ENCODE measurements around the gene BSN. TPM values are rescaled to one million over a fixed set of nuclear protein-coding genes. Genes with fewer than 3 reads are reported as not detected.

BSN gene
- total RNA-seq, 2 donors from 2014 or later, result 0.39 to 0.59 TPM

DNA sequence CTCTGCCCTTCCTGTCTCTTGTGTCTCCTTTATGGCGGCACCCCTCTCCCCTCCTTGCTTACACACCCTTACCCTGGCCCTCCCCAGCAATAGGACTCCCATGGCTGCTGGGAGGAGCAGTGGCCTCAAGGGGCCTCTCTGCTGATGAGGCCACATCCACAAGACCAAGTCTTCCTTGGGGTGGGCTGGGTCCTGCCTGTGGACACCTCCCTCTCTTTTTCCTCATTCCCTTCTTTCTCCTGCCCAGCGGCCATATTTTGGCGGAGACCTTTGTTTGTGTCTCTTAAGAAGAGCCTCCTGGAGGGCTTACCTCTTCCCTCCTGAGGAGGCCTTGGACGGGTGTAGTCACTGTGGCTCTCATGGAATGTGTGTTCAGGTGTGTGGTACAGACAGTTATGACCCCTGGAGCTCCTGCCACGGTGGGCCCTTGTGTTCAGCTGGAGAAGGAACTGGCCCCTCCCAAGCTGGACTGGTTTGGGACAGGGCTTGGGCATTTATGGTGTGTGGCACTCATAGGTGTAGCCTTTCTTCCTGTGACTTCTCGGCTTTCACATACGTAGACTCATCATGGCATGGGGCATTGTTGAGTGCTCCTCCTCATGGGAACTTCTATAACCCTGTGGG lies 63.2 kb downstream of the BSN start:
- DNase-seq (ENCODE audit: low spot score) (no peak), ATAC-seq (no peak)
- H3K4me3 Mint-ChIP-seq, result no peak overlapping the region
- H3K4me1 Mint-ChIP-seq (ENCODE audit: low read depth in 2 of 2), result no peaks in the 10 kb centered on the region
- H3K27me3 Mint-ChIP-seq, result peaks cover 14 to 24% of the 10 kb centered on the region in 2 donors
- H3K9me3 Mint-ChIP-seq, result no peaks in the 10 kb centered on the region
- H3K36me3 Mint-ChIP-seq, result no peaks in the 10 kb centered on the region
- no peak overlapping the region for H3K27ac Mint-ChIP-seq

GRCh38 chr3:49618412-49618811 lies 64.1 kb downstream of the BSN start:
- no peak for DNase-seq (ENCODE audit: low spot score)
- Mint-ChIP-seq H3K36me3 (no peaks in the 10 kb centered on the region), H3K27me3 (peaks cover 14 to 24% of the 10 kb centered on the region in 2 donors), H3K9me3 (no peaks in the 10 kb centered on the region), H3K4me1 (ENCODE audit: low read depth in 2 of 2) (no peaks in the 10 kb centered on the region), H3K27ac (no peak overlapping the region), H3K4me3 (no peak overlapping the region)
- ATAC-seq, result no peak

DNA sequence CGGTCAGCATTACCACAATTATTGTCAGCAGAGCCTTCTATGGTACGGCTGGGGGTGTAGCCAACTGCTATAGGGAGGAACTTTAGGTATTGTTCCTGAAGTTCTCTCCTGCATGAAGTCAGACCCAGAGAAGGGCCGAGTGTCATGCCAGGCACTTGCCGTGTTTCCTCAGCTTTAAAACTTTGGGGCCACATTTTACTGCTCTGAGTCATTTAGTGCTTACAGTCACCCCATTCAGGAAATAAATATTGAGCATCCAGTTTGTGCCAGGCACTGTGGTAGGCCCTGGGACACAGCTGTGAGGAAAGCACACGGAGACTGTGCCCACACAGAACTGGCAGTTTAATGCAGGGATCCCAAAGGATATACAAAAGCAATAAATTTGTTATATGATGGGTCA lies 65.4 kb downstream of the BSN start:
- DNase-seq (ENCODE audit: low spot score) (no peak), ATAC-seq (no peak)
- Mint-ChIP-seq H3K27me3 (peaks cover 14 to 24% of the 10 kb centered on the region in 2 donors), H3K36me3 (no peaks in the 10 kb centered on the region), H3K9me3 (no peaks in the 10 kb centered on the region), H3K4me1 (ENCODE audit: low read depth in 2 of 2) (no peaks in the 10 kb centered on the region), H3K27ac (no peak overlapping the region), H3K4me3 (no peak overlapping the region)

GRCh38 chr3:49620728-49621127 lies 66.5 kb downstream of the BSN start:
- H3K9me3 Mint-ChIP-seq, result no peaks in the 10 kb centered on the region
- H3K27ac Mint-ChIP-seq, result no peak overlapping the region
- no peaks in the 10 kb centered on the region for H3K4me1 Mint-ChIP-seq (ENCODE audit: low read depth in 2 of 2)
- no peaks in the 10 kb centered on the region for H3K36me3 Mint-ChIP-seq
- ATAC-seq (peak in 1 of 2 donors; percentile 8), DNase-seq (ENCODE audit: low spot score) (no peak)
- peaks cover 12 to 24% of the 10 kb centered on the region in 2 donors for H3K27me3 Mint-ChIP-seq
- no peak overlapping the region for H3K4me3 Mint-ChIP-seq

DNA sequence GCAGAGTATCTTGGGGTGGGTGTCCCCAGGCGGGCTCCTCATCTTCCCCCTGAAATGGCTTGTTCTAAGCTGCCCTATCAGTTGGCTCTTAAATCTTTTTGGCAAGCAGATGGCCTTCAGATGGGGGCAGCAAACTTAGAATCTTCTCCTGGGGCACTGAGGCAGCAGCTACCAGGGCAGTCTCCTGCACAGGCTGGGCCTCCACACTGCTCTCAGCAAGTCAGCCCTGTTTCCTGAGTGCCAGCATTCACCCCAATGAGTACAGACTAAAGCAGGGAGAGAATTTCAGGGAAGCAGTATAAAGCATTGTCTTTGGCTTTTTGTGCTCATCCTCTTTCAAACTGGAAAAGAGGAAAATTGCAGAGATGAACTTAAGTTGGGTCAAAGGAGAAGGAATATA lies 68.8 kb downstream of the BSN start:
- DNase-seq (ENCODE audit: low spot score) (no peak), ATAC-seq (no peak)
- no peak overlapping the region for H3K27ac Mint-ChIP-seq
- no peaks in the 10 kb centered on the region for H3K36me3 Mint-ChIP-seq
- H3K4me1 Mint-ChIP-seq (ENCODE audit: low read depth in 2 of 2), result peaks cover 5 to 8% of the 10 kb centered on the region in 2 donors
- H3K9me3 Mint-ChIP-seq, result no peaks in the 10 kb centered on the region
- H3K27me3 Mint-ChIP-seq, result peaks cover 12 to 17% of the 10 kb centered on the region in 2 donors
- H3K4me3 Mint-ChIP-seq, result no peak overlapping the region

- no peak overlapping the region for H3K27ac Mint-ChIP-seq
- no peaks in the 10 kb centered on the region for H3K9me3 Mint-ChIP-seq
- ATAC-seq (no peak), DNase-seq (ENCODE audit: low spot score) (no peak)
- peaks cover 5 to 8% of the 10 kb centered on the region in 2 donors for H3K4me1 Mint-ChIP-seq (ENCODE audit: low read depth in 2 of 2)
- H3K4me3 Mint-ChIP-seq, result no peak overlapping the region
- H3K27me3 Mint-ChIP-seq, result peaks cover 7 to 13% of the 10 kb centered on the region in 2 donors
- H3K36me3 Mint-ChIP-seq, result no peaks in the 10 kb centered on the region
Observed at GRCh38 chr3:49625071-49625470, 70.8 kb downstream of the BSN start.

- H3K27me3 Mint-ChIP-seq, result peaks cover 6 to 8% of the 10 kb centered on the region in 2 donors
- H3K27ac Mint-ChIP-seq, result no peak overlapping the region
- no peak for DNase-seq (ENCODE audit: low spot score)
- H3K9me3 Mint-ChIP-seq, result no peaks in the 10 kb centered on the region
- H3K4me1 Mint-ChIP-seq (ENCODE audit: low read depth in 2 of 2), result peaks cover 5 to 8% of the 10 kb centered on the region in 2 donors
- no peaks in the 10 kb centered on the region for H3K36me3 Mint-ChIP-seq
- H3K4me3 Mint-ChIP-seq, result no peak overlapping the region
- ATAC-seq, result peak in 1 of 2 donors; percentile 57
Observed at GRCh38 chr3:49626101-49626581, 71.9 kb downstream of the BSN start.

DNA sequence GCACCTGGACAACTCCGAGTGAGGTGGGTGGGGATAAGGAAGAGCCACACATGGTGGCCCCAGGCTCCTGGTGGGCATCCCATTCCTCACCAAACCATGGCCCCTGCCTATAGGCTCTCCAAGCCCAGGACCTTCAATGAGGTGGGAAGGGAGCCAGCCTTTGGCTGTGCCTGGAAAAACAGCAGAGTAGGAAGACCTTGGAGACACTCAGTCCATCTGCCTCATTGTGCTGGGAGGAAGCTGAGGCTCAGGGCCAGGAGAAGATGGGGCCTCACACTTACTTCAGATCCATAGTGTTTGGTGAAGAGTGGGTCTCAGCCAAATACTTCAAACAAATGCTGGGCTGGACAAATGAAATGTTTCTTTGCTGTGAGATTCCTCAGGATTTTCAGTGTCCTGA lies 72.5 kb downstream of the BSN start:
- Mint-ChIP-seq H3K36me3 (no peaks in the 10 kb centered on the region), H3K4me1 (ENCODE audit: low read depth in 2 of 2) (peaks cover 5 to 8% of the 10 kb centered on the region in 2 donors), H3K27me3 (peaks cover 3 to 8% of the 10 kb centered on the region in 2 donors), H3K9me3 (no peaks in the 10 kb centered on the region), H3K27ac (no peak overlapping the region), H3K4me3 (no peak overlapping the region)
- DNase-seq (ENCODE audit: low spot score) (no peak), ATAC-seq (no peak)

GRCh38 chr3:49627634-49628033 lies 73.4 kb downstream of the BSN start:
- no peaks in the 10 kb centered on the region for H3K9me3 Mint-ChIP-seq
- H3K4me3 Mint-ChIP-seq, result no peak overlapping the region
- H3K4me1 Mint-ChIP-seq (ENCODE audit: low read depth in 2 of 2), result peaks cover 5 to 8% of the 10 kb centered on the region in 2 donors
- no peak overlapping the region for H3K27ac Mint-ChIP-seq
- no peak for ATAC-seq
- no peaks in the 10 kb centered on the region for H3K36me3 Mint-ChIP-seq
- peaks cover 3 to 13% of the 10 kb centered on the region in 2 donors for H3K27me3 Mint-ChIP-seq
- no peak for DNase-seq (ENCODE audit: low spot score)

- Mint-ChIP-seq H3K36me3 (no peaks in the 10 kb centered on the region), H3K4me1 (ENCODE audit: low read depth in 2 of 2) (peaks cover 5 to 8% of the 10 kb centered on the region in 2 donors), H3K9me3 (no peaks in the 10 kb centered on the region), H3K27ac (no peak overlapping the region), H3K4me3 (no peak overlapping the region), H3K27me3 (peaks cover 3 to 13% of the 10 kb centered on the region in 2 donors)
- no peak for ATAC-seq
- no peak for DNase-seq (ENCODE audit: low spot score)
Observed at GRCh38 chr3:49628249-49628648, 74.0 kb downstream of the BSN start.

DNA sequence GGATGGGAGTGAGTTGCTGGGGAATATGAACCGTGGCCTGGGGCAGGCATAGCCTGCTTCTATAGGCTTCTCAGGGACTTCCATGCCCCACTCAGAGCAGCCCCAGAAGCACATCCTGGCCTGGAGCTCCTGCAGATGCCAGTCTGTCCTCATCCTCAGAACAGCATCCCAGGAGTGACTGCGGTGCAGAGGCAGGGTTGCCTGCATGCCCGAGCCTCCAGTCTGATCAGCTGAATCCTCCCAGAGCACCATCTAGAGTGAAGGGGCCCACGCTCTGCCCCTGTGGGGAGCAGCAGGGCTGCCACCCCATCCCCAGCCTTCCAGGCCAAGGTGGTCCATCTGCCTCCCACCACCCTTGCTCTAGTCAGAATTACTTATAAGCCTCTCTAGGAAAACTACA lies 75.2 kb downstream of the BSN start:
- Mint-ChIP-seq H3K27me3 (peaks cover 6 to 21% of the 10 kb centered on the region in 2 donors), H3K4me1 (ENCODE audit: low read depth in 2 of 2) (peaks cover 5 to 8% of the 10 kb centered on the region in 2 donors), H3K4me3 (no peak overlapping the region), H3K27ac (no peak overlapping the region), H3K36me3 (no peaks in the 10 kb centered on the region), H3K9me3 (no peaks in the 10 kb centered on the region)
- no peak for ATAC-seq
- no peak for DNase-seq (ENCODE audit: low spot score)

GRCh38 chr3:49629866-49630265 lies 75.6 kb downstream of the BSN start:
- Mint-ChIP-seq H3K36me3 (no peaks in the 10 kb centered on the region), H3K4me1 (ENCODE audit: low read depth in 2 of 2) (peaks cover 5 to 8% of the 10 kb centered on the region in 2 donors), H3K27ac (no peak overlapping the region), H3K27me3 (peaks cover 6 to 21% of the 10 kb centered on the region in 2 donors), H3K4me3 (no peak overlapping the region), H3K9me3 (no peaks in the 10 kb centered on the region)
- ATAC-seq (no peak), DNase-seq (ENCODE audit: low spot score) (no peak)

- no peak overlapping the region for H3K27ac Mint-ChIP-seq
- no peak overlapping the region for H3K4me3 Mint-ChIP-seq
- H3K4me1 Mint-ChIP-seq (ENCODE audit: low read depth in 2 of 2), result peaks cover 5 to 8% of the 10 kb centered on the region in 2 donors
- H3K36me3 Mint-ChIP-seq, result no peaks in the 10 kb centered on the region
- no peaks in the 10 kb centered on the region for H3K9me3 Mint-ChIP-seq
- ATAC-seq, result no peak
- peaks cover 6 to 21% of the 10 kb centered on the region in 2 donors for H3K27me3 Mint-ChIP-seq
- DNase-seq (ENCODE audit: low spot score), result no peak
Observed at GRCh38 chr3:49630784-49631183, 76.5 kb downstream of the BSN start.

DNA sequence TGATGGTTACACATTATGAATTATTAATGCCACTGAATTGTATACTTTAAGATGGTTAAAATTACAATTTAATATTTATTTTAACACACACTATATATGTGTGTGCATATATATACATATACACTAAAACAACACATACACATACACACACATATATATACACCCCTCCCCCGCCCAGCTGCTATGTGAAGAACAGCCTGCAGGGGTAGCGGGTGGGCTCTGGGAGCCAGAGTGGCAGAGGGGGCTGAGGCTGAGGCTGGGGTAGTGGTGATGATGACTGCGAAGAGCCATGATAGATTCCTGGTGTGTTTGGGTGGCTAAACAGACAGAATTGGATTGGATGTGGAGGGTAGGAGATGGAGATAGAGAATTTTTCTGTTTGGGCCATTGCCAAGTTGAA lies 80.5 kb downstream of the BSN start:
- Mint-ChIP-seq H3K9me3 (no peaks in the 10 kb centered on the region), H3K4me1 (ENCODE audit: low read depth in 2 of 2) (no peaks in the 10 kb centered on the region), H3K4me3 (no peak overlapping the region), H3K27ac (no peak overlapping the region), H3K27me3 (peaks cover 8 to 21% of the 10 kb centered on the region in 2 donors), H3K36me3 (no peaks in the 10 kb centered on the region)
- DNase-seq (ENCODE audit: low spot score) (no peak), ATAC-seq (no peak)
